ENCODE measurements around the gene ARRB1. TPM values are rescaled to one million over a fixed set of nuclear protein-coding genes. Genes with fewer than 3 reads are reported as not detected.

ARRB1 gene
- total RNA-seq, 1 donor from 2014 or later, result 33.1 TPM

DNA sequence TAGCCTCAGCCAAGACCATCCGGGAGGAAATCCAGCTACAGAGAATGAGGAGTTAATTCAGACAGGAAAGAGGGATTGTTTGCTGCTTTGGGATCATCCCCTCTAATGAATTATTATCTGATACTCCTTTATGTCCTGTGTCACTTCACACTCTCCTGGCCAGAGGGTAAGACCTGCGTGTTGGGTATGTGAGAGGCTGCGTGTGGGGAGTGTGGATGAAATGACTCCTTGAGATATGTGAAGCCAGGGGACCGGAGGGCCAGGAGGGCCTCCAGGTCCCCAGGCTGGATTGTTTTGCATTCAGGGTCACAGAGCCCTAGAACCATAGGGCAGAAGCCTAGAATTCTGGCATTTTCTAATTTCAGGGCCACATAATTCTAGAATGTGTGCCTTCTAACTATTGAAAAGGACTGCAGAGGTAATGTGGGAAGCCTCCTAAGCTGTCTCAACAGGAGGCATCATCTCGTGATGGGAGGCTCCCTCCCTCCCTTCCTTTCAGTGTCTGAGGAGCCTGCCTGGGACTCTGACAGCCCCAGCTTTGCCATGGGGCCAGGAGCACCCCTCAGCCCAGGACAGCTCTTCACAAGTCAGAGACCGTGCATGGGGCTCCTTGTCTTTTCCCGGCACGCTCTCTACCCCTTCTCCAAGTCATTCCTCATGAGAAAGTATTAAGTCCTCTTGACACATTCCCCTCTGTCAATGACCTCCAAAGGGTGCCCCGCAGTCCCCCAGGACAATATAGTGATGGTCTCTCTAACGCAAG is 107.2 kb downstream of the ARRB1 start:
- DNase-seq (ENCODE audit: extremely low spot score in 2 of 2), result no peak
- H3K27ac ChIP-seq, result no peak overlapping the region
- no peak overlapping the region for H3K4me3 ChIP-seq

GRCh38 chr11:75242722-75243600 is 108.5 kb downstream of the ARRB1 start:
- Histone ChIP-seq H3K4me1 (peaks cover 10% of the 10 kb centered on the region), H3K27me3 (peaks cover 7% of the 10 kb centered on the region), H3K4me3 (no peak overlapping the region), H3K36me3 (no peaks in the 10 kb centered on the region), H3K27ac (no peak overlapping the region), H3K9me3 (no peaks in the 10 kb centered on the region)
- TF ChIP-seq, protein P1, sequence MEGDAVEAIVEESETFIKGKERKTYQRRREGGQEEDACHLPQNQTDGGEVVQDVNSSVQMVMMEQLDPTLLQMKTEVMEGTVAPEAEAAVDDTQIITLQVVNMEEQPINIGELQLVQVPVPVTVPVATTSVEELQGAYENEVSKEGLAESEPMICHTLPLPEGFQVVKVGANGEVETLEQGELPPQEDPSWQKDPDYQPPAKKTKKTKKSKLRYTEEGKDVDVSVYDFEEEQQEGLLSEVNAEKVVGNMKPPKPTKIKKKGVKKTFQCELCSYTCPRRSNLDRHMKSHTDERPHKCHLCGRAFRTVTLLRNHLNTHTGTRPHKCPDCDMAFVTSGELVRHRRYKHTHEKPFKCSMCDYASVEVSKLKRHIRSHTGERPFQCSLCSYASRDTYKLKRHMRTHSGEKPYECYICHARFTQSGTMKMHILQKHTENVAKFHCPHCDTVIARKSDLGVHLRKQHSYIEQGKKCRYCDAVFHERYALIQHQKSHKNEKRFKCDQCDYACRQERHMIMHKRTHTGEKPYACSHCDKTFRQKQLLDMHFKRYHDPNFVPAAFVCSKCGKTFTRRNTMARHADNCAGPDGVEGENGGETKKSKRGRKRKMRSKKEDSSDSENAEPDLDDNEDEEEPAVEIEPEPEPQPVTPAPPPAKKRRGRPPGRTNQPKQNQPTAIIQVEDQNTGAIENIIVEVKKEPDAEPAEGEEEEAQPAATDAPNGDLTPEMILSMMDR (IDR thresholded peaks at IDR 0.05), result no peak
- TF ChIP-seq POLR2A (IDR thresholded peaks at IDR 0.05) (no peak), POLR2AphosphoS5 (IDR thresholded peaks at IDR 0.05; ENCODE audit: insufficient read depth in 1 of 2, low read depth in 1 of 2) (no peak)
- intact Hi-C loops (cut with DNase I), result loop anchor here (10.0 kb wide), 2 partner anchors 218 to 298 kb away; partner anchors contain the start of genes SPCS2 and XRRA1
- DNase-seq (ENCODE audit: extremely low spot score in 2 of 2), result no peak

More for the DNA sequence above, 107.2 kb downstream of the ARRB1 start:
- TF ChIP-seq POLR2A (IDR thresholded peaks at IDR 0.05), result no peak
- no peak for TF ChIP-seq POLR2AphosphoS5 (IDR thresholded peaks at IDR 0.05; ENCODE audit: insufficient read depth in 1 of 2, low read depth in 1 of 2)
- TF ChIP-seq, protein P1 (IDR thresholded peaks at IDR 0.05), result no peak
- intact Hi-C loops (cut with DNase I), result loop anchor here (2.0 to 10.0 kb wide), 3 partner anchors 99 to 299 kb away; partner anchors contain the start of genes SPCS2 and XRRA1
- Histone ChIP-seq H3K4me1 (peaks cover 10% of the 10 kb centered on the region), H3K36me3 (no peaks in the 10 kb centered on the region), H3K27me3 (peaks cover 7% of the 10 kb centered on the region), H3K9me3 (no peaks in the 10 kb centered on the region)

DNA sequence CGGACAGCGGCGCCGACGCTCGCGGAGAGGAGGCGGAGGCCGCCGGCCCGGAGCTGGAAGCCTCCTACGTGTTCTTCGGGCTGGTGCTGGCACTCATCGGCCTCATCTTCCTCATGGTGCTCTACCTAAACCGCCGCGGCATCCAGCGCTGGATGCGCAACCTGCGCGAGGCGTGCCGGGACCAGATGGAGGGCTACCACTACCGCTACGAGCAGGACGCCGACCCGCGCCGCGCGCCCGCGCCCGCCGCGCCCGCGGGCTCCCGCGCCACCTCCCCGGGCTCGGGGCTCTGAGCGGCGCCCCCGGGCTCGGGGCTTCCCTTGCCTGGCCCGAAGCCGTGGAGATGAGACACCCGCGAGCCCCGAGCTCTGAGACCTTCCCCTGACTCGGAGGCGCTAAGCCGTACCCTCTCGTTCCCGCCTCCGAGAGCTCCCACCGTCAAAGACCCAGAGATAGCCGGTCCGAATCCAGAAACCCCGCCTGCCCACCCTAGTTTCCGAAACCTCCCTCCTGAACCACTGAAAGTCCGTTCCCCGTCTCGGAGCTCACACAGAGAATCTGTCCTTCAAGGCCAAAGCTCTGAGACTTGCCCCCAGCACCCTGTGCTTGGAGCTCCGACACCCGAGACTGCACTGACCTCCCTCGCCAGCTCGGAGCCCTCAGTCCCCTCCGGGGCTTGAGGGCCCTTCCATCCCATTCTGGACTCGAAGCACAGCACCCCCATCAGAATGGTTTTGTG is 109.4 kb downstream of the ARRB1 start:
- H3K36me3 ChIP-seq, result no peaks in the 10 kb centered on the region
- intact Hi-C loops (cut with DNase I), result loop anchor here (10.0 kb wide), 2 partner anchors 217 to 297 kb away; partner anchors contain the start of genes SPCS2 and XRRA1
- peaks cover 10% of the 10 kb centered on the region for H3K4me1 ChIP-seq
- H3K27ac ChIP-seq, result no peak overlapping the region
- peak overlapping the region; percentile 29 to 71 for H3K4me3 ChIP-seq
- H3K27me3 ChIP-seq, result peaks cover 7% of the 10 kb centered on the region
- TF ChIP-seq POLR2A (IDR thresholded peaks at IDR 0.05), result no peak
- TF ChIP-seq, protein P1 (IDR thresholded peaks at IDR 0.05), result no peak
- H3K9me3 ChIP-seq, result no peaks in the 10 kb centered on the region
- DNase-seq (ENCODE audit: extremely low spot score in 2 of 2), result no peak

DNA sequence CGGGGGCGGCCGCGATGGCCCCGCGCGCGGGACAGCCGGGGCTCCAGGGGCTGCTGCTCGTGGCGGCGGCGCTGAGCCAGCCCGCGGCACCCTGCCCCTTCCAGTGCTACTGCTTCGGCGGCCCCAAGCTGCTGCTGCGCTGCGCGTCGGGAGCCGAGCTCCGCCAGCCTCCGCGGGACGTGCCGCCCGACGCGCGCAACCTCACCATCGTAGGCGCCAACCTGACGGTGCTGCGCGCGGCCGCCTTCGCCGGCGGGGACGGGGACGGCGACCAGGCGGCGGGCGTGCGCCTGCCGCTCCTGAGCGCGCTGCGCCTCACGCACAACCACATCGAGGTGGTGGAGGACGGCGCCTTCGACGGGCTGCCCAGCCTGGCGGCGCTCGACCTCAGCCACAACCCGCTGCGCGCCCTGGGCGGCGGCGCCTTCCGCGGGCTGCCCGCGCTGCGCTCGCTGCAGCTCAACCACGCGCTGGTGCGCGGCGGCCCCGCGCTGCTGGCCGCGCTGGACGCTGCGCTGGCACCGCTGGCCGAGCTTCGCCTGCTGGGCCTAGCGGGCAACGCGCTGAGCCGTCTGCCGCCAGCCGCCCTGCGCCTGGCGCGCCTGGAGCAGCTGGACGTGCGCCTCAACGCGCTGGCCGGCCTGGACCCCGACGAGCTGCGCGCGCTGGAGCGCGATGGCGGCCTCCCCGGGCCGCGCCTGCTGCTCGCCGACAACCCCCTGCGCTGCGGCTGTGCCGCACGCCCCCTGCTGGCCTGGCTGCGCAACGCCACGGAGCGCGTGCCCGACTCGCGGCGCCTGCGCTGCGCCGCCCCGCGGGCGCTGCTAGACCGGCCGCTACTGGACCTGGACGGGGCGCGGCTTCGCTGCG is 110.2 kb downstream of the ARRB1 start:
- TF ChIP-seq, protein P1 (IDR thresholded peaks at IDR 0.05), result peak; percentile 23 to 85 (median 74)
- no peak for TF ChIP-seq POLR2AphosphoS5 (IDR thresholded peaks at IDR 0.05; ENCODE audit: insufficient read depth in 1 of 2, low read depth in 1 of 2)
- no peaks in the 10 kb centered on the region for H3K36me3 ChIP-seq
- H3K4me1 ChIP-seq, result peaks cover 10% of the 10 kb centered on the region
- peak overlapping the region; percentile 29 to 71 for H3K4me3 ChIP-seq
- H3K27ac ChIP-seq, result no peak overlapping the region
- no peaks in the 10 kb centered on the region for H3K9me3 ChIP-seq
- no peak for DNase-seq (ENCODE audit: extremely low spot score in 2 of 2)
- H3K27me3 ChIP-seq, result peaks cover 7% of the 10 kb centered on the region
- intact Hi-C loops (cut with DNase I), result loop anchor here (10.0 kb wide), 2 partner anchors 216 to 296 kb away; partner anchors contain the start of genes SPCS2 and XRRA1
